Caki2 (cell line): Measurements from ENCODE around the gene C4B. TPM values are rescaled to one million over a fixed set of nuclear protein-coding genes. Genes with fewer than 3 reads are reported as not detected.

Source experiments
- DNase-seq: peaks from one replicate; pipeline ENCODE4 v3.0.0-alpha.2; 2015; ENCODE audit warnings: low read depth
- in situ Hi-C: cut with HindIII; loops from 2 replicates; pipeline ENCODE4 v1.10.0; 2016; ENCODE audit warnings: low sequenced_read_pairs, low pct_unique_long_range_greater_than_20kb, mixed read lengths
- total RNA-seq: library from RNA; depleted of rRNA; stranded (reverse); fragments of >200 nt; shearing (Covaris generic); gene quantifications from 2 replicates; pipeline ENCODE4 v1.2.3, GENCODE V29; 2014; ENCODE audit warnings: low replicate concordance

Gene C4B
- total RNA-seq, 1 experiment from 2014 or later: not detected

- in situ Hi-C loops: no loop called here
- no peak for DNase-seq
These were observed 54.9 kb downstream of the C4B start for GRCh38 chr6:32069460-32069859.

GRCh38 chr6:32069878-32070515 is 55.4 kb downstream of the C4B start:
- in situ Hi-C loops: no loop called here
- no peak for DNase-seq

GRCh38 chr6:32070814-32071543 is 56.4 kb downstream of the C4B start:
- DNase-seq: no peak
- in situ Hi-C loops: no loop called here

- in situ Hi-C loops: no loop called here
- no peak for DNase-seq
These were observed 58.5 kb downstream of the C4B start for GRCh38 chr6:32073101-32073500.

- DNase-seq: no peak
- in situ Hi-C loops: no loop called here
These were observed 59.0 kb downstream of the C4B start for GRCh38 chr6:32073613-32074012.

- in situ Hi-C loops: no loop called here
- no peak for DNase-seq
These were observed 60.5 kb downstream of the C4B start for GRCh38 chr6:32074996-32075532.

- in situ Hi-C loops: no loop called here
- no peak for DNase-seq
These were observed 61.2 kb downstream of the C4B start for GRCh38 chr6:32075781-32076180.

- DNase-seq: peak; percentile 37
- in situ Hi-C loops: no loop called here
These were observed 61.8 kb downstream of the C4B start for GRCh38 chr6:32076321-32076809.

GRCh38 chr6:32079566-32080290 is 65.1 kb downstream of the C4B start:
- no peak for DNase-seq
- in situ Hi-C loops: no loop called here

- no peak for DNase-seq
- in situ Hi-C loops: no loop called here
These were observed 66.8 kb downstream of the C4B start for GRCh38 chr6:32081168-32081990.

GRCh38 chr6:32082478-32082877 is 67.9 kb downstream of the C4B start:
- in situ Hi-C loops: no loop called here
- DNase-seq: no peak

- no peak for DNase-seq
- in situ Hi-C loops: no loop called here
These were observed 68.3 kb downstream of the C4B start for GRCh38 chr6:32082935-32083334.

GRCh38 chr6:32083812-32084768 is 69.5 kb downstream of the C4B start:
- no peak for DNase-seq
- in situ Hi-C loops: no loop called here

GRCh38 chr6:32084780-32085179 is 70.2 kb downstream of the C4B start:
- DNase-seq: no peak
- in situ Hi-C loops: no loop called here
